ENCODE results near the gene LDAH.

- TF ChIP-seq SUZ12 (IDR thresholded peaks at IDR 0.05) (no peak), ZNF384 (IDR thresholded peaks at IDR 0.05) (no peak)
Observed at GRCh38 chr2:20728114-20728758, 94.7 kb downstream of the LDAH start.

Data from HEK293T (cell line).